ENCODE data around the gene FABP3.

The FABP3 gene

GRCh38 chr1:31373056-31373896 is at the start of gene FABP3:
Gene FABP3, minus strand, starts transcription at chr1:31373076. Its CDS starts 62 bp downstream, at chr1:31373014.
- DNase-seq = peak; percentile 20 to 34

- DNase-seq = no peak
Measured at GRCh38 chr1:31421371-31422040, 48.6 kb upstream of the FABP3 start.

- DNase-seq = no peak
Measured at GRCh38 chr1:31420716-31421115, 47.8 kb upstream of the FABP3 start.

GRCh38 chr1:31418626-31419323 is 45.9 kb upstream of the FABP3 start:
- DNase-seq = no peak

GRCh38 chr1:31417148-31417547 is 44.3 kb upstream of the FABP3 start:
- DNase-seq = no peak

- no peak for DNase-seq
Measured at GRCh38 chr1:31416101-31416736, 43.3 kb upstream of the FABP3 start.

GRCh38 chr1:31415658-31416057 is 42.8 kb upstream of the FABP3 start:
- DNase-seq = no peak

GRCh38 chr1:31414980-31415370 is 42.1 kb upstream of the FABP3 start:
- no peak for DNase-seq

GRCh38 chr1:31413405-31414001 is 40.6 kb upstream of the FABP3 start:
- peak; percentile 22 to 32 for DNase-seq

- peak; percentile 8 to 15 for DNase-seq
Measured at GRCh38 chr1:31412732-31413404, 40.0 kb upstream of the FABP3 start, which contains the start of gene SERINC2. Gene SERINC2, plus strand, starts transcription at chr1:31413213. Its CDS starts 53 bp downstream, at chr1:31413266.

GRCh38 chr1:31412205-31412604 is 39.3 kb upstream of the FABP3 start:
- DNase-seq = no peak

GRCh38 chr1:31410871-31411270 is 38.0 kb upstream of the FABP3 start:
- no peak for DNase-seq

GRCh38 chr1:31409946-31410858 is 37.3 kb upstream of the FABP3 start:
- DNase-seq = no peak

- DNase-seq = no peak
Measured at GRCh38 chr1:31408788-31409318, 36.0 kb upstream of the FABP3 start.

- DNase-seq = no peak
Measured at GRCh38 chr1:31407029-31407626, 34.3 kb upstream of the FABP3 start.

GRCh38 chr1:31405578-31406245 is 32.8 kb upstream of the FABP3 start:
- no peak for DNase-seq

GRCh38 chr1:31401241-31401640 is 28.4 kb upstream of the FABP3 start:
- DNase-seq = no peak

- DNase-seq = no peak
Measured at GRCh38 chr1:31400393-31400792, 27.5 kb upstream of the FABP3 start.

- no peak for DNase-seq
Measured at GRCh38 chr1:31399976-31400375, 27.1 kb upstream of the FABP3 start.

GRCh38 chr1:31398246-31398645 is 25.4 kb upstream of the FABP3 start:
- no peak for DNase-seq

All from activated CD4-positive, alpha-beta T cell treated with anti-CD3 and anti-CD28 coated beads, Interleukin-2, amount 50 U/mL, for 48 hours (primary cell).